NCI-H128 (cell line): Measurements from ENCODE around the gene SCAMP4.
"Not testable (repeated sequence)": the region's sequence is repeated elsewhere in the genome, so short reads cannot be mapped to it uniquely, and the experiment has no call there.

Experiments
- DNase-seq: peaks from one replicate; lab custom pipeline; 2025; ENCODE audit not compliant: unreplicated experiment; lab: John Stamatoyannopoulos, UW

Gene SCAMP4

GRCh38 chr19:1882786-1883692 is 22.2 kb upstream of the SCAMP4 start:
- DNase-seq, result no peak

GRCh38 chr19:1883784-1884183 is 21.4 kb upstream of the SCAMP4 start:
- DNase-seq, result no peak

GRCh38 chr19:1884291-1884718 is 20.9 kb upstream of the SCAMP4 start:
- no peak for DNase-seq

- DNase-seq, result no peak
Measured at GRCh38 chr19:1884719-1885334, 20.4 kb upstream of the SCAMP4 start.

GRCh38 chr19:1885398-1886119 is 19.6 kb upstream of the SCAMP4 start, which contains the start of gene ABHD17A:
TSS of gene ABHD17A (minus strand) at chr19:1885496. CDS start at chr19:1881566, 3,930 bp downstream.
- peak; percentile 91 for DNase-seq

- DNase-seq, result not testable (repeated sequence)
Measured at GRCh38 chr19:1886360-1886759, 18.8 kb upstream of the SCAMP4 start.

- DNase-seq, result no peak
Measured at GRCh38 chr19:1888385-1888784, 16.8 kb upstream of the SCAMP4 start.

- no peak for DNase-seq
Measured at GRCh38 chr19:1889907-1890306, 15.3 kb upstream of the SCAMP4 start.

- DNase-seq, result no peak
Measured at GRCh38 chr19:1893791-1894190, 11.4 kb upstream of the SCAMP4 start.

- DNase-seq, result no peak
Measured at GRCh38 chr19:1896508-1896907, 8.7 kb upstream of the SCAMP4 start.

GRCh38 chr19:1901940-1902404 is 3.2 kb upstream of the SCAMP4 start:
- DNase-seq, result no peak

- no peak for DNase-seq
Measured at GRCh38 chr19:1902923-1903322, 2.3 kb upstream of the SCAMP4 start.

GRCh38 chr19:1904860-1905109 is 414 bp upstream of the SCAMP4 start:
- no peak for DNase-seq

GRCh38 chr19:1905863-1906375 is 720 bp downstream of the SCAMP4 start:
- DNase-seq, result no peak

GRCh38 chr19:1906985-1907562 is 1.9 kb downstream of the SCAMP4 start:
- no peak for DNase-seq

- no peak for DNase-seq
Measured at GRCh38 chr19:1907563-1908363, 2.6 kb downstream of the SCAMP4 start.

- no peak for DNase-seq
Measured at GRCh38 chr19:1908364-1908678, 3.1 kb downstream of the SCAMP4 start.

- DNase-seq, result no peak
Measured at GRCh38 chr19:1909761-1910080, 4.5 kb downstream of the SCAMP4 start.

GRCh38 chr19:1910177-1910576 is 5.0 kb downstream of the SCAMP4 start:
- no peak for DNase-seq

GRCh38 chr19:1911098-1911497 is 5.9 kb downstream of the SCAMP4 start:
- DNase-seq, result no peak

GRCh38 chr19:1911995-1912394 is 6.8 kb downstream of the SCAMP4 start:
- no peak for DNase-seq
